HepG2 (cell line): Measurements from ENCODE around the gene SETD1B. TPM values are rescaled to one million over a fixed set of nuclear protein-coding genes. Genes with fewer than 3 reads are reported as not detected.

Experiments
- CAMTA2 ChIP-seq: sonication (generic); formaldehyde crosslinking; IDR thresholded peaks from 2 replicates; pipeline ENCODE4 v1.4.0; 2020; ENCODE audit warnings: mild to moderate bottlenecking, missing genetic modification reagents, borderline replicate concordance
- FOXK1 ChIP-seq: sonication (generic); formaldehyde crosslinking; IDR thresholded peaks from 2 replicates; pipeline ENCODE4 v1.4.0; 2020; ENCODE audit warnings: low read depth, missing genetic modification reagents, borderline replicate concordance
- HOXA3 ChIP-seq: sonication (generic); formaldehyde crosslinking; IDR thresholded peaks from 2 replicates; pipeline ENCODE4 v1.5.0; 2020; ENCODE audit warnings: missing genetic modification reagents
- KAT8 ChIP-seq: IDR thresholded peaks from 2 replicates; pipeline ENCODE4 v1.6.1; 2016; ENCODE audit warnings: missing genetic modification reagents, missing compliant biosample characterization
- KMT2A ChIP-seq: sonication (generic); formaldehyde crosslinking; IDR thresholded peaks from 2 replicates; pipeline ENCODE4 v1.4.0; 2020; ENCODE audit warnings: missing genetic modification reagents
- MEIS2 ChIP-seq: sonication (generic); formaldehyde crosslinking; IDR thresholded peaks from 2 replicates; pipeline ENCODE4 v1.9.0; 2021; ENCODE audit warnings: mild to moderate bottlenecking, missing genetic modification reagents
- NFIC ChIP-seq: IDR thresholded peaks from 2 replicates; pipeline ENCODE4 v1.6.1; 2012; ENCODE audit warnings: mild to moderate bottlenecking, low read length, inconsistent platforms
- NFKB2 ChIP-seq: sonication (generic); formaldehyde crosslinking; IDR thresholded peaks from 2 replicates; pipeline ENCODE4 v1.4.0; 2020; ENCODE audit warnings: missing genetic modification reagents, borderline replicate concordance
- RAD21 ChIP-seq: fragments of 450-650 bp; formaldehyde crosslinking; IDR thresholded peaks from 2 replicates; pipeline ENCODE4 v1.5.0; 2020; ENCODE audit warnings: mild to moderate bottlenecking
- RARA ChIP-seq: IDR thresholded peaks from 2 replicates; pipeline ENCODE4 v1.6.1; 2016; ENCODE audit warnings: missing genetic modification reagents, missing compliant biosample characterization
- RFXAP ChIP-seq: sonication (generic); formaldehyde crosslinking; IDR thresholded peaks from 2 replicates; pipeline ENCODE4 v1.4.0; 2020; ENCODE audit warnings: missing genetic modification reagents, borderline replicate concordance
- RXRB ChIP-seq: IDR thresholded peaks from 2 replicates; pipeline ENCODE4 v1.6.1; 2016; ENCODE audit warnings: borderline replicate concordance, missing genetic modification reagents, missing compliant biosample characterization
- SRF ChIP-seq: IDR thresholded peaks from 2 replicates; pipeline ENCODE4 v1.6.1; 2011; ENCODE audit warnings: mild to moderate bottlenecking, low read depth, low read length, moderate library complexity
- ZFY ChIP-seq: sonication (generic); formaldehyde crosslinking; IDR thresholded peaks from 2 replicates; pipeline ENCODE4 v1.4.0; 2020; ENCODE audit warnings: missing genetic modification reagents
- ZNF253 ChIP-seq: sonication (generic); formaldehyde crosslinking; IDR thresholded peaks from 2 replicates; pipeline ENCODE4 v1.8.0; 2022; ENCODE audit warnings: mild to moderate bottlenecking, missing genetic modification reagents, borderline replicate concordance
- polyA plus RNA-seq, 8 experiments: library from polyadenylated mRNA; depleted of rRNA in 3 of 8; stranded (reverse) in 7 of 8; unstranded in 1 of 8; fragments of >200 nt; fragmentation: Illumina TruSeq in 4 of 8; extraction: Trizol in 4 of 8; gene quantifications; 2 replicates each; pipeline versions ENCODE4 v1.2.1 to v1.2.3, GENCODE V29; 2011 to 2016; ENCODE audit warnings: low read depth in 4 of 8, missing spikeins in 1 of 8, mixed read lengths in 1 of 8; ENCODE audit not compliant: insufficient read depth in 1 of 8
- total RNA-seq, 5 experiments: library from RNA; depleted of rRNA; stranded (reverse); fragments of >200 nt; fragmentation: Illumina TruSeq; extraction: Trizol; gene quantifications; 2 replicates each; pipeline ENCODE4 v1.2.3, GENCODE V29; 2016; ENCODE audit warnings: low read depth in 1 of 5
- TF ChIP-seq, protein P1 (sequence below): sonication (generic); formaldehyde crosslinking; IDR thresholded peaks from 2 replicates; pipeline ENCODE4 v1.4.0; 2020; ENCODE audit warnings: mild to moderate bottlenecking, missing genetic modification reagents
- TF ChIP-seq, protein P2 (sequence below): sonication (generic); formaldehyde crosslinking; IDR thresholded peaks from 2 replicates; pipeline ENCODE4 v1.4.0; 2020; ENCODE audit warnings: missing genetic modification reagents, mild to moderate bottlenecking, borderline replicate concordance
- TF ChIP-seq, protein P3 (sequence below): sonication (generic); formaldehyde crosslinking; IDR thresholded peaks from 2 replicates; pipeline ENCODE4 v1.5.1; 2020; ENCODE audit warnings: mild to moderate bottlenecking, missing genetic modification reagents, moderate library complexity
- TF ChIP-seq, protein P4 (sequence below): sonication (generic); formaldehyde crosslinking; IDR thresholded peaks from 2 replicates; pipeline ENCODE4 v1.5.1; 2020; ENCODE audit warnings: mild to moderate bottlenecking, missing genetic modification reagents, borderline replicate concordance
- TF ChIP-seq, protein P5 (sequence below): sonication (generic); formaldehyde crosslinking; IDR thresholded peaks from 2 replicates; pipeline ENCODE4 v1.4.0; 2020; ENCODE audit warnings: missing genetic modification reagents, borderline replicate concordance

SETD1B gene
- total and polyA plus RNA-seq, 2 of the 13 experiments (the other 11 are each of a cell fraction or from before 2014, with no cell fraction given): 1.1 to 1.4 TPM

DNA sequence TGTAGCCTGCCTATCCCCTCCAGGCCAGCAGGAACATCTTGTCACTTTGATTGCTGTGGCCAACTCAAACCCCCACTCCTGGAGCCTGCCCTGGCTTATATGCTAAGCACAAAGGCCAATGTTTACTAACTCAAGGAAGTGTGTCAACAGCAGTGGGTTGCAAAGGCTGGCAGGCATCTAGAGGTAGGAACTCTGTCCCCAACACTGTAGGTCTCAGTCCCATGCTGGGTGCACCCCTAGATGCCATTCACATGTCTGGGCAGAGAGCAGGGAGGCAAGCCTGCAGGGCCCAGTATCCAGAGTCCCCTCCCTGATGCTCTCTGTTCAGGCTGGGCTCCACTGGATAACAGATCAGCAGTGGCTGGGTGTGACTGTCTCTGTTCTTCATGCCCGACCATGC, 56.4 kb downstream of the SETD1B start (continued):
- TF ChIP-seq, protein P1, sequence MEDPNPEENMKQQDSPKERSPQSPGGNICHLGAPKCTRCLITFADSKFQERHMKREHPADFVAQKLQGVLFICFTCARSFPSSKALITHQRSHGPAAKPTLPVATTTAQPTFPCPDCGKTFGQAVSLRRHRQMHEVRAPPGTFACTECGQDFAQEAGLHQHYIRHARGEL: no peak
- TF ChIP-seq ZFY (peak; percentile 39), RAD21 (CRISPR knock-in tag) (0 out of 2 replicates have a peak, but pooled peaks have one; percentile 6), HOXA3 (CRISPR knock-in tag) (peak; percentile 59; the same call in 1 of the 2 replicates), NFIC (no peak), RXRB (peak; percentile 32; the same call in 1 of the 2 replicates), KMT2A (CRISPR knock-in tag) (no peak), ZNF253 (CRISPR knock-in tag) (no peak), RFXAP (CRISPR knock-in tag) (no peak), FOXK1 (peak; percentile 67; the same call in 1 of the 2 replicates), KAT8 (CRISPR knock-in tag) (0 out of 2 replicates have a peak, but pooled peaks have one; percentile 28), MEIS2 (CRISPR knock-in tag) (0 out of 2 replicates have a peak, but pooled peaks have one; percentile 13), CAMTA2 (CRISPR knock-in tag) (0 out of 2 replicates have a peak, but pooled peaks have one; percentile 37), RARA (CRISPR knock-in tag) (peak; percentile 30; the same call in 1 of the 2 replicates), SRF (no peak), NFKB2 (CRISPR knock-in tag) (no peak)
- TF ChIP-seq, protein P2, sequence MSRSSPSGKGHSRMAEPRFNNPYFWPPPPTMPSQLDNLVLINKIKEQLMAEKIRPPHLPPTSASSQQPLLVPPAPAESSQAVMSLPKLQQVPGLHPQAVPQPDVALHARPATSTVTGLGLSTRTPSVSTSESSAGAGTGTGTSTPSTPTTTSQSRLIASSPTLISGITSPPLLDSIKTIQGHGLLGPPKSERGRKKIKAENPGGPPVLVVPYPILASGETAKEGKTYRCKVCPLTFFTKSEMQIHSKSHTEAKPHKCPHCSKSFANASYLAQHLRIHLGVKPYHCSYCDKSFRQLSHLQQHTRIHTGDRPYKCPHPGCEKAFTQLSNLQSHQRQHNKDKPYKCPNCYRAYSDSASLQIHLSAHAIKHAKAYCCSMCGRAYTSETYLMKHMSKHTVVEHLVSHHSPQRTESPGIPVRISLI (CRISPR knock-in tag): no peak
- TF ChIP-seq, protein P3, sequence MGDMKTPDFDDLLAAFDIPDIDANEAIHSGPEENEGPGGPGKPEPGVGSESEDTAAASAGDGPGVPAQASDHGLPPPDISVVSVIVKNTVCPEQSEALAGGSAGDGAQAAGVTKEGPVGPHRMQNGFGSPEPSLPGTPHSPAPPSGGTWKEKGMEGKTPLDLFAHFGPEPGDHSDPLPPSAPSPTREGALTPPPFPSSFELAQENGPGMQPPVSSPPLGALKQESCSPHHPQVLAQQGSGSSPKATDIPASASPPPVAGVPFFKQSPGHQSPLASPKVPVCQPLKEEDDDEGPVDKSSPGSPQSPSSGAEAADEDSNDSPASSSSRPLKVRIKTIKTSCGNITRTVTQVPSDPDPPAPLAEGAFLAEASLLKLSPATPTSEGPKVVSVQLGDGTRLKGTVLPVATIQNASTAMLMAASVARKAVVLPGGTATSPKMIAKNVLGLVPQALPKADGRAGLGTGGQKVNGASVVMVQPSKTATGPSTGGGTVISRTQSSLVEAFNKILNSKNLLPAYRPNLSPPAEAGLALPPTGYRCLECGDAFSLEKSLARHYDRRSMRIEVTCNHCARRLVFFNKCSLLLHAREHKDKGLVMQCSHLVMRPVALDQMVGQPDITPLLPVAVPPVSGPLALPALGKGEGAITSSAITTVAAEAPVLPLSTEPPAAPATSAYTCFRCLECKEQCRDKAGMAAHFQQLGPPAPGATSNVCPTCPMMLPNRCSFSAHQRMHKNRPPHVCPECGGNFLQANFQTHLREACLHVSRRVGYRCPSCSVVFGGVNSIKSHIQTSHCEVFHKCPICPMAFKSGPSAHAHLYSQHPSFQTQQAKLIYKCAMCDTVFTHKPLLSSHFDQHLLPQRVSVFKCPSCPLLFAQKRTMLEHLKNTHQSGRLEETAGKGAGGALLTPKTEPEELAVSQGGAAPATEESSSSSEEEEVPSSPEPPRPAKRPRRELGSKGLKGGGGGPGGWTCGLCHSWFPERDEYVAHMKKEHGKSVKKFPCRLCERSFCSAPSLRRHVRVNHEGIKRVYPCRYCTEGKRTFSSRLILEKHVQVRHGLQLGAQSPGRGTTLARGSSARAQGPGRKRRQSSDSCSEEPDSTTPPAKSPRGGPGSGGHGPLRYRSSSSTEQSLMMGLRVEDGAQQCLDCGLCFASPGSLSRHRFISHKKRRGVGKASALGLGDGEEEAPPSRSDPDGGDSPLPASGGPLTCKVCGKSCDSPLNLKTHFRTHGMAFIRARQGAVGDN: peak; percentile 75
- TF ChIP-seq, protein P4, sequence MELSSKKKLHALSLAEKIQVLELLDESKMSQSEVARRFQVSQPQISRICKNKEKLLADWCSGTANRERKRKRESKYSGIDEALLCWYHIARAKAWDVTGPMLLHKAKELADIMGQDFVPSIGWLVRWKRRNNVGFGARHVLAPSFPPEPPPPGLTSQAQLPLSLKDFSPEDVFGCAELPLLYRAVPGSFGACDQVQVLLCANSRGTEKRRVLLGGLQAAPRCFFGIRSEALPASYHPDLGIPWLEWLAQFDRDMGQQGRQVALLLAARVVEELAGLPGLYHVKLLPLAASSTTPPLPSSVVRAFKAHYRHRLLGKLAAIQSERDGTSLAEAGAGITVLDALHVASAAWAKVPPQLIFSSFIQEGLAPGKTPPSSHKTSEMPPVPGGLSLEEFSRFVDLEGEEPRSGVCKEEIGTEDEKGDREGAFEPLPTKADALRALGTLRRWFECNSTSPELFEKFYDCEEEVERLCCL: no peak
- TF ChIP-seq, protein P5, sequence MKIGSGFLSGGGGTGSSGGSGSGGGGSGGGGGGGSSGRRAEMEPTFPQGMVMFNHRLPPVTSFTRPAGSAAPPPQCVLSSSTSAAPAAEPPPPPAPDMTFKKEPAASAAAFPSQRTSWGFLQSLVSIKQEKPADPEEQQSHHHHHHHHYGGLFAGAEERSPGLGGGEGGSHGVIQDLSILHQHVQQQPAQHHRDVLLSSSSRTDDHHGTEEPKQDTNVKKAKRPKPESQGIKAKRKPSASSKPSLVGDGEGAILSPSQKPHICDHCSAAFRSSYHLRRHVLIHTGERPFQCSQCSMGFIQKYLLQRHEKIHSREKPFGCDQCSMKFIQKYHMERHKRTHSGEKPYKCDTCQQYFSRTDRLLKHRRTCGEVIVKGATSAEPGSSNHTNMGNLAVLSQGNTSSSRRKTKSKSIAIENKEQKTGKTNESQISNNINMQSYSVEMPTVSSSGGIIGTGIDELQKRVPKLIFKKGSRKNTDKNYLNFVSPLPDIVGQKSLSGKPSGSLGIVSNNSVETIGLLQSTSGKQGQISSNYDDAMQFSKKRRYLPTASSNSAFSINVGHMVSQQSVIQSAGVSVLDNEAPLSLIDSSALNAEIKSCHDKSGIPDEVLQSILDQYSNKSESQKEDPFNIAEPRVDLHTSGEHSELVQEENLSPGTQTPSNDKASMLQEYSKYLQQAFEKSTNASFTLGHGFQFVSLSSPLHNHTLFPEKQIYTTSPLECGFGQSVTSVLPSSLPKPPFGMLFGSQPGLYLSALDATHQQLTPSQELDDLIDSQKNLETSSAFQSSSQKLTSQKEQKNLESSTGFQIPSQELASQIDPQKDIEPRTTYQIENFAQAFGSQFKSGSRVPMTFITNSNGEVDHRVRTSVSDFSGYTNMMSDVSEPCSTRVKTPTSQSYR (CRISPR knock-in tag): peak; percentile 59; the same call in 1 of the 2 replicates
